ENCODE data around the gene BCKDK. TPM values are rescaled to one million over a fixed set of nuclear protein-coding genes. Genes with fewer than 3 reads are reported as not detected.

The BCKDK gene
- total and polyA plus RNA-seq, 2 of the 8 experiments (the other 6 are each of a cell fraction or from before 2014, with no cell fraction given), result 49.6 to 77.1 TPM

GRCh38 chr16:31080035-31080629 lies 28.1 kb upstream of the BCKDK start:
- peaks cover 4% of the 10 kb centered on the region for H3K79me1 ChIP-seq (ENCODE audit: low read depth, low read length)
- FAIRE-seq (no peak), DNase-seq (ENCODE audit: low read depth in 1 of 2, low spot score in 2 of 2) (no peak)
- H4K5ac ChIP-seq (ENCODE audit: insufficient read length, low read depth, low read length), result no peak overlapping the region
- no peak overlapping the region for H4K91ac ChIP-seq (replicated peaks; ENCODE audit: insufficient read length, low read length)
- no peak overlapping the region for H3K18ac ChIP-seq (ENCODE audit: extremely low read depth, low read length)
- H4K20me1 ChIP-seq (replicated peaks in 1 of 2; ENCODE audit: control insufficient read depth in 1 of 2, insufficient read depth in 2 of 2, low read length in 2 of 2), result peaks cover 9 to 36% of the 10 kb centered on the region in 2 experiments
- H2BK120ac ChIP-seq (replicated peaks; ENCODE audit: low read depth, low read length), result no peak overlapping the region
- H2AK5ac ChIP-seq (ENCODE audit: low read depth, low read length), result no peak overlapping the region
- H3K23ac ChIP-seq (ENCODE audit: insufficient read length), result no peak overlapping the region
- H3K56ac ChIP-seq (replicated peaks; ENCODE audit: insufficient read length, low read depth, low read length), result no peak overlapping the region
- no peak overlapping the region for H3K4ac ChIP-seq (replicated peaks; ENCODE audit: insufficient read length, low read depth, low read length)
- no peak overlapping the region for H3K27ac ChIP-seq (ENCODE audit: low read depth, low read length)
- H3K4me2 ChIP-seq (ENCODE audit: insufficient read depth in 1 of 2, low read depth in 2 of 2, low read length in 2 of 2), result no peak overlapping the region
- H3K23me2 ChIP-seq (ENCODE audit: low read depth, low read length), result no peaks in the 10 kb centered on the region
- ChIA-PET CTCF (ENCODE audit: partially characterized antibody) (interaction anchor here (0.6 to 2.1 kb wide), 8 partner anchors 9 to 629 kb away, joined by 3 to 14 read pairs (median 4); partner anchors contain the start of genes BCKDK and PRSS53), POLR2A (ENCODE audit: partially characterized antibody) (interaction anchor here (0.7 to 4.9 kb wide), 7 partner anchors 13 to 117 kb away, joined by 3 to 26 read pairs (median 3); partner anchors contain the start of gene VKORC1)
- H4K8ac ChIP-seq (ENCODE audit: extremely low read depth, insufficient read depth, low read length), result no peak overlapping the region
- peaks cover 0 to 34% of the 10 kb centered on the region in 2 experiments; a peak in 2 of 4 replicates for H3K79me2 ChIP-seq (ENCODE audit: control insufficient read depth in 1 of 2, insufficient read depth in 2 of 2, low read length in 2 of 2)
- no peak overlapping the region for H2AFZ ChIP-seq (ENCODE audit: low read length)
- no peak overlapping the region for H2BK12ac ChIP-seq (ENCODE audit: low read depth, low read length)
- H2BK15ac ChIP-seq (ENCODE audit: low read length), result no peak overlapping the region
- peaks cover 5 to 50% (median 30%) of the 10 kb centered on the region in 4 experiments; a peak in 7 of 8 replicates for H3K36me3 ChIP-seq (ENCODE audit: control insufficient read depth in 2 of 4, insufficient read depth in 4 of 4, low read length in 3 of 4)
- H2BK20ac ChIP-seq (ENCODE audit: low read length), result no peak overlapping the region
- H3K4me3 ChIP-seq (ENCODE audit: extremely low read depth in 1 of 4, insufficient read depth in 2 of 4, low read depth in 3 of 4, low read length in 4 of 4), result no peak overlapping the region
- H3K4me1 ChIP-seq (replicated peaks in 1 of 4; ENCODE audit: control insufficient read depth in 3 of 4, insufficient read depth in 4 of 4, low read length in 3 of 4), result no peaks in the 10 kb centered on the region
- no peak for TF ChIP-seq HDAC6 (IDR thresholded peaks at IDR 0.05; ENCODE audit: low read depth, low read length)
- no peaks in the 10 kb centered on the region for H3K9me3 ChIP-seq (ENCODE audit: insufficient read depth in 2 of 2, low read depth in 1 of 2, low read length in 1 of 2)
- no peaks in the 10 kb centered on the region for H3K27me3 ChIP-seq (replicated peaks in 1 of 4; ENCODE audit: control insufficient read depth in 3 of 4, extremely low read depth in 1 of 4, insufficient read depth in 3 of 4, low read length in 3 of 4)
- no peak overlapping the region for H3K9ac ChIP-seq (replicated peaks in 1 of 4; ENCODE audit: extremely low read depth in 1 of 4, low read depth in 3 of 4, low read length in 3 of 4)
- no peak overlapping the region for H2BK5ac ChIP-seq (ENCODE audit: low read depth, low read length)
- no peak overlapping the region for H3K14ac ChIP-seq (ENCODE audit: insufficient read length)
- WGBS, 2 experiments (ENCODE audit: extremely low coverage in 1 of 2, insufficient coverage in 1 of 2, insufficient read length in 1 of 2, insufficient replicate concordance in 2 of 2, low coverage in 1 of 2, low lambda C conversion rate in 2 of 2, missing lambda C conversion rate in 1 of 2), result 97% methylated on average over 38 of the region's 40 CpGs; no CpG with 5 or more reads in 1 of the 2 experiments
